Mammary microvascular endothelial cell (primary cell): ENCODE measurements around the gene ZNF648. TPM values are rescaled to one million over a fixed set of nuclear protein-coding genes. Genes with fewer than 3 reads are reported as not detected.

Source experiments
- total RNA-seq: library from RNA; depleted of rRNA; stranded (reverse); fragments of >200 nt; gene quantifications from 2 replicates; pipeline ENCODE4 v1.2.3, GENCODE V29; 2015

ZNF648 gene
- total RNA-seq = not detected in 2 replicates

DNA sequence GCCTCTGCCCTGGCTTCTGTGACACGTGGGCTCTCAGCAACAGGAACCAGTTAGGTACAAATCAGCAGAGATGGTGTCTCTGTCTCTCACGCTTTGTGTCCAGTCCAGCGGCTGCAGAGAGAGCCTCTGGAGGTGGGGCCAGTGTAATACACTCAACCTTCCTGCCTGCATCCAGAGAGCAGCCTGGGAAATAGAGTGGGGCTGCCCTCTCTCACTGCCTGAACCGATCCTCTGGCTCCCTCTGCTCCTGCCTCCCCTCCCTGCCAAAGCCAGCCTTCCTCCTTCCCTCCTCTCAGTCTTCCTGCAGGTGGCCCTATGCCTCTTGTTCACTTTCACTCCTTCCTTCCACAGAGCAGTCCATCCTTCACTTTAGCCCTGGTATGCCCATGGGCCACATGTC lies at the start of gene ZNF648:
TSS of gene ZNF648 (minus strand) at position 119 of the 400 bp plus-strand sequence. CDS start 3,702 bp downstream, outside the sequence.

